GM18951 (cell line): Measurements from ENCODE around the gene BARX1.

Experiments used
- POLR2A ChIP-seq: IDR thresholded peaks from 4 replicates; pipeline ENCODE4 v1.6.1; 2011; ENCODE audit warnings: mild to moderate bottlenecking; ENCODE audit not compliant: insufficient read length, insufficient read depth; ENCODE audit errors: extremely low read depth
- in situ Hi-C: fragments of 300-500 bp; cut with MboI; formaldehyde crosslinking; loops from one replicate; pipeline ENCODE4 v1.12.0; 2022; ENCODE audit warnings: low sequenced_read_pairs, mixed read lengths, inconsistent platforms; ENCODE audit not compliant: unreplicated experiment

Gene BARX1

DNA sequence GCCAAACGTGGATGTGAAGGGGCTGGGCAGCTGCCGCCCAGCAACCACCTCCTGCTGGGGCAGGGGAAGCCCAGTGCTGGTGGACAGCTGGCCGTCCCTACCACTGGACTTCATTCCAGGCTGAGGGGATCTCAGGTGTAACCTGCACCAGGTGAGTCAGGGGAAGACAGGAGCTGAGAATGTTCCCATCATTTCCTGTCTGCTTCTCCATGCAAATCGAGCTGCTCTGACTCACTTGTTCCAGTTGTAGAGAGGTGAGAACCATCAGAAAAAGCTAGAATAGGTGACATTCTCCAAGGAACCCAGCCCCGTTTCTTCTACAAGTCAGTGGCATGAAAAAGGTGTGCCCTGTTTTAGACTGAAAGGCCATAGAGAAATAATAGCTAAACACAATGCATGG, 21.8 kb upstream of the BARX1 start:
- no peak for TF ChIP-seq POLR2A
- in situ Hi-C loops: no loop called here

GRCh38 chr9:93976081-93976480, 20.9 kb upstream of the BARX1 start:
- in situ Hi-C loops: no loop called here
- TF ChIP-seq POLR2A: no peak

- TF ChIP-seq POLR2A: no peak
- in situ Hi-C loops: no loop called here
These were observed 20.1 kb upstream of the BARX1 start for GRCh38 chr9:93975262-93975661.

GRCh38 chr9:93974151-93974550, 19.0 kb upstream of the BARX1 start:
- in situ Hi-C loops: loop anchor here (25.0 kb wide), 1 partner anchor 287 kb away; no protein-coding TSS in a partner anchor
- TF ChIP-seq POLR2A: no peak

GRCh38 chr9:93972655-93973054, 17.5 kb upstream of the BARX1 start:
- in situ Hi-C loops: loop anchor here (25.0 kb wide), 1 partner anchor 285 kb away; no protein-coding TSS in a partner anchor

DNA sequence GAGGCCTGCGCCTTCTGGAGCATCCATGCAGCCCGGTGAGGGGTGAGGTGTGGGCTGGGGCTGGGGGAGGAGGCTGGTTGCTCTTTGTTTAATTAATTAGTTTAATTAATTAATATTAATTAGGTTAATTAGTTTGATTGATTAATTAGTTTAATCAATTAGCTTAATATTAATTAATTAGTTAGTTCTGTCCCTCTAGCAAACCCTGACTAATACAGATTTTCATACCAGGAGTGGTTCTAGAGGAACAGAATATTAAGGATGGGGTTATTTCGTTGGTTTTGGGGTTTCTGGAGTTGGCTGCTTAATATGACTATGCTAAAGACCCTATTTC, 14.1 kb upstream of the BARX1 start:
- in situ Hi-C loops: loop anchor here (25.0 kb wide), 1 partner anchor 282 kb away; no protein-coding TSS in a partner anchor
- TF ChIP-seq POLR2A: no peak

DNA sequence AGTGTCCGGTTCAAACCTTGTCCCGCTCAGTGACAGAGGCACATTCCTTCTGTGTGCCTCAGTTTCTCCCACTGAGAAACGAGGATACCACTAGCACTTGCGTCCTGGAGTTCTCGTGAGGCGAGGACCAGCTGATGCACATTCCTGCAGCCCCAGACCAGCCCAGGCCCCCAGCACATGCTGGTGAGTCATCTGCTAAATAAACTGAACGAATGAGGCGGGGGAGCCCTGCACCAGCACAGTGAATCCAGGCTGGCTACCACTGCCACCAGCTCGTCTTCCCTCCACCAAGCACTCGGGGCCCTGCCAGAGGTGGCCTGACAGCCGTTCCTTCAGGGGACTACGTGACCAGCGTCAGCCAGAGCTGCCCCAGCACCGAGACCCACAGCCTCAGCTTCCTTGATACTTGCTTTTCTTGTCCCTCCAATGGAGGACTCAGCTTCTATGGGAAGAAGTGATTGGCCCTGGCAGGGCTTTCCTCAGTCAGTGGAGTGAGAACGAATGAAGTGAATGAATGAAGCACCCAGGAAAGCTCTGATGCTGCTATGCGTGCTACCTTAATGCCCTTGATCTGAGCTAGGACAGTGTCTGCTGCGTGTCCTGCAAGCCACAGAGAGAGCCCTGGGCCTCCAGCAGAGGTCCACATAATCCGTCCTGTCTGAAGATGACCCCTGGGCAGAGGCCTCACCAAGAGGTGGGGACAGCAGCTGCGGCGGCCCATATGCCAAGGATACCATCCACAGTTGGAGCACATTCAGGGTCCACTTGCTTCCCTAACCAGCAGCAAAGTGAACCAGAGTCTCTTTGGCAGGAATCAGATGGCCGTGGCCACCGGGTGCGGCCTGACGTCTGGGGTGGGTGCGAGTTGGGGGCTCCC, 13.5 kb upstream of the BARX1 start:
- no peak for TF ChIP-seq POLR2A
- in situ Hi-C loops: loop anchor here (25.0 kb wide), 1 partner anchor 281 kb away; no protein-coding TSS in a partner anchor

GRCh38 chr9:93967020-93967803, 12.1 kb upstream of the BARX1 start:
- TF ChIP-seq POLR2A: no peak
- in situ Hi-C loops: loop anchor here (25.0 kb wide), 1 partner anchor 280 kb away; no protein-coding TSS in a partner anchor

- no peak for TF ChIP-seq POLR2A
- in situ Hi-C loops: loop anchor here (25.0 kb wide), 1 partner anchor 279 kb away; no protein-coding TSS in a partner anchor
These were observed 10.8 kb upstream of the BARX1 start for GRCh38 chr9:93965830-93966577.

GRCh38 chr9:93964685-93965084, 9.5 kb upstream of the BARX1 start:
- in situ Hi-C loops: loop anchor here (25.0 kb wide), 1 partner anchor 277 kb away; no protein-coding TSS in a partner anchor
- no peak for TF ChIP-seq POLR2A

DNA sequence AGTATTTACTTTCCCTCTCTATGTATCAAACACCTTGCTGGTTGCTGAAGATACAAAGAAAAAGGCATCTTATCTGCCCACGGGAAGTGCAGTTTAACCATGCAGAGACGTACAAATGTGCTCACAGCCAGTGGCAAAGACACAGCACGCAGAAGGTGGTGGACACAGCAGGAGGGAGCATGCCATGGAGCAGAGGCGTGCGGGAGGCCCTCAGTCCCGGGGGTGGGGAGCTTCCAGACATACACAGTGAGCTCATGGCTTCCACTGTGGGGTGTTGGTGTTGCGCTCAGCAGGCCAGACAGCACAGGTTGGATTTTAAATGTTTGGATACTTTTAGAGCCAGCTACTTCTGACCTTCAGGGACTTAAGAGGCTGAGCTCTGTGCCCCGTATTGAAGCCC, 8.8 kb upstream of the BARX1 start:
- TF ChIP-seq POLR2A: no peak
- in situ Hi-C loops: loop anchor here (25.0 kb wide), 1 partner anchor 277 kb away; no protein-coding TSS in a partner anchor

- in situ Hi-C loops: loop anchor here (25.0 kb wide), 1 partner anchor 276 kb away; no protein-coding TSS in a partner anchor
These were observed 8.3 kb upstream of the BARX1 start for GRCh38 chr9:93963489-93963888.
